GM21529 (cell line): ENCODE data around the gene KCNK4.

Experiments
- ATAC-seq: cut with Tn5 transposase; IDR thresholded peaks from one replicate; pipeline ENCODE4 v1.9.1; 2021; ENCODE audit not compliant: unreplicated experiment

KCNK4 gene

GRCh38 chr11:64343767-64344559, 52.9 kb downstream of the KCNK4 start:
- no peak for ATAC-seq

- no peak for ATAC-seq
Observed at GRCh38 chr11:64344787-64345186, 53.7 kb downstream of the KCNK4 start.

GRCh38 chr11:64347193-64347867, 56.2 kb downstream of the KCNK4 start:
- ATAC-seq: no peak

DNA sequence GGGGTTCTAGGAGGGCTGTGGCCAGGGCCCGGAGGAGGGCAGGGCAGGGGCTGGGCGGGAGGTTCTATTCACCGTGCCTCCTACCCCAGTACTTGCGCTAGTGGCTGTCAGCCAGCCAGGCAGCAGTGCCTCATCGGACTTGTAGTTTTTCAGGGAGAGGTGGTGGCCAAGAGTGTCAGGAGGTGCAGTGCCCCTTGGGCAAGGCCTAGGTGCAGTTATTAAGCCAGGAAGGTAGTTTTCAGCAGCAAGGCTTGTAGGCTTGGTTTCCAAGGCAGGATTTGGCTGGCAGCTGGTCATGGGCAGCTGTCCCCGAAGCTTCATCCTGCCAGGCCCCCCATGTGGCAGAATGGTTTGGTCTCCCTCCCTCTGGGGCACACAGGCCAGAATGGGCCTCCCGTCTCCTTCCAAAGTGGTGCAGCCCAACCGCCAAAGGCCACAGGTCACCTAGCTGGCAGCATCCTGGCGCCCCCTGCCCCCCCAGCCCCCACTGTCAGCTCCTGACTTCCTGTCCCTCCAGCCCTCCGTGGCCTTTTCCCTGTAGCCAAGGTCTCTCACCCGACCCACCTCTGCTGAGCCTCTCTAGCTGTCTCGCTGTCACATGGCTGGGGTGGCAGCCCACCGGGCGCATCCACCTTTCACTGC, 57.4 kb downstream of the KCNK4 start:
- no peak for ATAC-seq

- no peak for ATAC-seq
Observed at GRCh38 chr11:64349025-64349387, 57.9 kb downstream of the KCNK4 start.

- ATAC-seq: no peak
Observed at GRCh38 chr11:64349404-64349803, 58.3 kb downstream of the KCNK4 start.
